PC-9 (cell line): ENCODE data around the gene UFL1. TPM values are rescaled to one million over a fixed set of nuclear protein-coding genes. Genes with fewer than 3 reads are reported as not detected.
"Not testable (repeated sequence)": the region's sequence is repeated elsewhere in the genome, so short reads cannot be mapped to it uniquely, and the experiment has no call there.

Source experiments
- BruUV-seq: library from RNA; stranded (reverse); fragments of 400-500 nt; replicated peaks from 2 replicates; lab custom pipeline; 2021; lab: Mats Ljungman, UMichigan
- CTCF ChIA-PET: fragments of 300-600 bp; sonication (Branson Sonifier 250); formaldehyde crosslinking; loops from one replicate; lab custom pipeline; 2022; ENCODE audit warnings: antibody characterized with exemption; lab: Charles Lee
- POLR2A ChIA-PET: fragments of 300-600 bp; sonication (Branson Sonifier 250); formaldehyde crosslinking; loops from one replicate; lab custom pipeline; 2022; ENCODE audit warnings: antibody characterized with exemption; ENCODE audit not compliant: unreplicated experiment; lab: Charles Lee
- DNase-seq, 2 experiments: peaks; one replicate each; pipeline versions ENCODE4 v3.0.0 to v3.0.0-alpha.2; 2015 to 2022; ENCODE audit warnings: mixed read lengths in 1 of 2
- H2AFZ ChIP-seq: fragments of 200-600 bp; sonication (generic); 2 replicates; pipeline ENCODE4 v1.8.1; 2017; ENCODE audit warnings: antibody characterized with exemption
- H3F3A ChIP-seq: fragments of 200-600 bp; sonication (generic); 2 replicates; pipeline ENCODE4 v1.8.1; 2017; ENCODE audit warnings: antibody characterized with exemption, mild to moderate bottlenecking, low read depth; ENCODE audit not compliant: insufficient read depth
- H3K27ac ChIP-seq: fragments of 200-600 bp; sonication (generic); 2 replicates; pipeline ENCODE4 v1.6.1; 2016; ENCODE audit warnings: mixed run types
- H3K27me3 ChIP-seq: fragments of 200-600 bp; sonication (generic); 2 replicates; pipeline ENCODE4 v1.6.1; 2016; ENCODE audit warnings: low read depth, mixed run types; ENCODE audit not compliant: insufficient read depth
- H3K36me3 ChIP-seq: fragments of 200-600 bp; sonication (generic); 2 replicates; pipeline ENCODE4 v1.6.1; 2016; ENCODE audit warnings: low read depth, mixed run types
- H3K4me1 ChIP-seq: fragments of 200-600 bp; sonication (generic); replicated peaks from 2 replicates; pipeline ENCODE4 v1.6.1; 2016; ENCODE audit warnings: mixed run types; ENCODE audit not compliant: insufficient read depth
- H3K4me2 ChIP-seq: fragments of 200-600 bp; sonication (generic); 2 replicates; pipeline ENCODE4 v1.6.1; 2017; ENCODE audit warnings: mixed run types
- H3K4me3 ChIP-seq: fragments of 200-600 bp; sonication (generic); 2 replicates; pipeline ENCODE4 v1.6.1; 2016; ENCODE audit warnings: mixed run types
- H3K79me2 ChIP-seq: fragments of 200-600 bp; sonication (generic); 2 replicates; pipeline ENCODE4 v1.6.1; 2017; ENCODE audit warnings: low read depth, mixed run types
- H3K9me2 ChIP-seq: fragments of 200-600 bp; sonication (generic); 2 replicates; pipeline ENCODE4 v1.8.1; 2017; ENCODE audit warnings: mild to moderate bottlenecking; ENCODE audit not compliant: insufficient read depth
- H3K9me3 ChIP-seq: fragments of 200-600 bp; sonication (generic); 2 replicates; pipeline ENCODE4 v1.8.1; 2016; ENCODE audit warnings: low read depth; ENCODE audit not compliant: insufficient read depth
- H4K20me1 ChIP-seq: fragments of 200-600 bp; sonication (generic); 2 replicates; pipeline ENCODE4 v1.8.1; 2017; ENCODE audit not compliant: insufficient read depth
- CTCF ChIP-seq: fragments of 200-600 bp; sonication (generic); conservative IDR thresholded peaks from 2 replicates; pipeline ENCODE4 v1.6.1; 2017; ENCODE audit warnings: mixed run types, antibody characterized with exemption, mild to moderate bottlenecking, moderate library complexity
- EZH2 ChIP-seq: fragments of 200-600 bp; sonication (generic); IDR thresholded peaks from 2 replicates; pipeline ENCODE4 v1.8.0; 2017; ENCODE audit warnings: antibody characterized with exemption, low read depth
- intact Hi-C: fragments of 100-400 bp; cut with micrococcal nuclease; formaldehyde crosslinking; loops from one replicate; pipeline ENCODE4 v1.10.0; 2022; ENCODE audit not compliant: unreplicated experiment
- total RNA-seq: library from RNA; stranded (reverse); gene quantifications from 2 replicates; pipeline ENCODE4 v1.2.3, GENCODE V29; 2021

The UFL1 gene
- total RNA-seq, 1 experiment from 2014 or later, result 25.3 TPM

- no peak overlapping the region for H3K4me3 ChIP-seq
- no peaks in the 10 kb centered on the region for H3K27me3 ChIP-seq
- H3K4me1 ChIP-seq, result no peaks in the 10 kb centered on the region
- no peak overlapping the region for H3K4me2 ChIP-seq
- H3K36me3 ChIP-seq, result peaks cover 16% of the 10 kb centered on the region
- H3K9me2 ChIP-seq, result 0 out of 2 replicates have a peak, but pooled peaks cover 3% of the 10 kb centered on the region
- DNase-seq, result no peak
- ChIA-PET CTCF (no interaction called here), POLR2A (no interaction called here)
- no peaks in the 10 kb centered on the region for H4K20me1 ChIP-seq
- H3K27ac ChIP-seq, result no peak overlapping the region
- H3K9me3 ChIP-seq, result no peaks in the 10 kb centered on the region; the same call in 1 of the 2 replicates
- no peak for TF ChIP-seq EZH2
- no peak for TF ChIP-seq CTCF
- H2AFZ ChIP-seq, result no peak overlapping the region
- no TSS peak for BruUV-seq
- no peaks in the 10 kb centered on the region for H3F3A ChIP-seq
- H3K79me2 ChIP-seq, result no peaks in the 10 kb centered on the region
- intact Hi-C loops, result no loop called here
Observed at GRCh38 chr6:96545882-96546281, 24.3 kb downstream of the UFL1 start.

GRCh38 chr6:96547654-96548053, 26.0 kb downstream of the UFL1 start:
- intact Hi-C loops, result no loop called here
- no peak overlapping the region for H3K4me2 ChIP-seq
- DNase-seq, result no peak
- no peaks in the 10 kb centered on the region; the same call in 1 of the 2 replicates for H3K9me3 ChIP-seq
- no peaks in the 10 kb centered on the region for H3K27me3 ChIP-seq
- no peaks in the 10 kb centered on the region for H3F3A ChIP-seq
- H2AFZ ChIP-seq, result no peak overlapping the region
- H3K4me3 ChIP-seq, result no peak overlapping the region
- ChIA-PET CTCF (no interaction called here), POLR2A (no interaction called here)
- H3K36me3 ChIP-seq, result peaks cover 20% of the 10 kb centered on the region
- H3K4me1 ChIP-seq, result no peaks in the 10 kb centered on the region
- H3K27ac ChIP-seq, result no peak overlapping the region
- 0 out of 2 replicates have a peak, but pooled peaks cover 3% of the 10 kb centered on the region for H3K9me2 ChIP-seq
- no TSS peak for BruUV-seq
- H4K20me1 ChIP-seq, result no peaks in the 10 kb centered on the region
- TF ChIP-seq CTCF (no peak), EZH2 (no peak)
- no peaks in the 10 kb centered on the region for H3K79me2 ChIP-seq

GRCh38 chr6:96554558-96554957, 33.0 kb downstream of the UFL1 start:
- Histone ChIP-seq H3K9me3 (no peaks in the 10 kb centered on the region), H3K27me3 (no peaks in the 10 kb centered on the region), H3K4me3 (no peak overlapping the region), H3K27ac (no peak overlapping the region), H3K36me3 (peaks cover 23% of the 10 kb centered on the region), H3K79me2 (no peaks in the 10 kb centered on the region), H4K20me1 (no peaks in the 10 kb centered on the region), H3K4me1 (no peaks in the 10 kb centered on the region), H3K9me2 (0 out of 2 replicates have a peak, but pooled peaks cover 1% of the 10 kb centered on the region), H2AFZ (no peak overlapping the region), H3F3A (no peaks in the 10 kb centered on the region), H3K4me2 (no peak overlapping the region)
- intact Hi-C loops, result no loop called here
- BruUV-seq, result no TSS peak
- TF ChIP-seq EZH2 (no peak), CTCF (no peak)
- no peak for DNase-seq
- ChIA-PET CTCF (no interaction called here), POLR2A (no interaction called here)

GRCh38 chr6:96559740-96560139, 38.1 kb downstream of the UFL1 start:
- intact Hi-C loops, DNase-seq, H2AFZ ChIP-seq, H3K36me3 ChIP-seq, H4K20me1 ChIP-seq, H3K27ac ChIP-seq, H3K27me3 ChIP-seq, BruUV-seq, POLR2A ChIA-PET, H3K79me2 ChIP-seq, H3K4me3 ChIP-seq, H3K9me3 ChIP-seq, H3K9me2 ChIP-seq, H3F3A ChIP-seq, H3K4me1 ChIP-seq, H3K4me2 ChIP-seq: not testable (repeated sequence)
- CTCF ChIA-PET, result interaction anchor here (0.7 kb wide), 1 partner anchor 200 kb away, joined by 3 read pairs; no protein-coding TSS in a partner anchor
